GM12892 (cell line): Measurements from ENCODE around the gene DNAAF5.
"Not testable (repeated sequence)": the region's sequence is repeated elsewhere in the genome, so short reads cannot be mapped to it uniquely, and the experiment has no call there.

Experiments used
- POLR2A ChIP-seq: IDR thresholded peaks from 2 replicates; pipeline ENCODE4 v1.6.1; 2011; ENCODE audit warnings: low read depth, low read length, control low read depth
- POLR2AphosphoS5 ChIP-seq: IDR thresholded peaks from 2 replicates; pipeline ENCODE4 v1.6.1; 2011; ENCODE audit warnings: low read depth, low read length, control low read depth
- TAF1 ChIP-seq: IDR thresholded peaks from 2 replicates; pipeline ENCODE4 v1.6.1; 2011; ENCODE audit warnings: low read depth, mild to moderate bottlenecking, control low read depth, low read length, borderline replicate concordance

GRCh38 chr7:801351-801750 is 74.9 kb downstream of the DNAAF5 start:
- not testable (repeated sequence) for TF ChIP-seq POLR2A, POLR2AphosphoS5, TAF1
